GM19023 (cell line): ENCODE measurements around the gene PPP6R1.

Experiments used
- ATAC-seq: cut with Tn5 transposase; IDR thresholded peaks from one replicate; pipeline ENCODE4 v1.9.1; 2021; ENCODE audit warnings: mild to moderate bottlenecking, moderate library complexity; ENCODE audit not compliant: unreplicated experiment

The PPP6R1 gene

DNA sequence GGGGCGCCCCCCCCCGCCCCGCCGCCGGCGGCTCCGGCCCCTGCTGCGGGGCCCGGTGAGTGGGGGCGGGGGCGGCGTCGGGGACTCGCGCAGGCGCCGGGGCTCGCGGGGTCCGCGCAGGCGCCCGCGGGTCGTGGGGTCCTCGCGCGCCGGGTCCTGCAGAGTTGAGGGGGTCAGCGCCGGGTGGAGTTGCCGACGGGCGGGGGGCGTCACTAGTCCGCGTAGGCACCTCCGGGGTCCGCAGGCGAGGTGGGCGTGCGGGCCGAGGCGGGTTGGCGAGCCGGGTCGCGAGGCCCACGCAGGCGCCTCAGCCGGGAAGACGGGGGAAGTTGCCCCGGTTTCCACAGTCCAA is 365 bp downstream of the PPP6R1 start:
- peak; percentile 14 for ATAC-seq

DNA sequence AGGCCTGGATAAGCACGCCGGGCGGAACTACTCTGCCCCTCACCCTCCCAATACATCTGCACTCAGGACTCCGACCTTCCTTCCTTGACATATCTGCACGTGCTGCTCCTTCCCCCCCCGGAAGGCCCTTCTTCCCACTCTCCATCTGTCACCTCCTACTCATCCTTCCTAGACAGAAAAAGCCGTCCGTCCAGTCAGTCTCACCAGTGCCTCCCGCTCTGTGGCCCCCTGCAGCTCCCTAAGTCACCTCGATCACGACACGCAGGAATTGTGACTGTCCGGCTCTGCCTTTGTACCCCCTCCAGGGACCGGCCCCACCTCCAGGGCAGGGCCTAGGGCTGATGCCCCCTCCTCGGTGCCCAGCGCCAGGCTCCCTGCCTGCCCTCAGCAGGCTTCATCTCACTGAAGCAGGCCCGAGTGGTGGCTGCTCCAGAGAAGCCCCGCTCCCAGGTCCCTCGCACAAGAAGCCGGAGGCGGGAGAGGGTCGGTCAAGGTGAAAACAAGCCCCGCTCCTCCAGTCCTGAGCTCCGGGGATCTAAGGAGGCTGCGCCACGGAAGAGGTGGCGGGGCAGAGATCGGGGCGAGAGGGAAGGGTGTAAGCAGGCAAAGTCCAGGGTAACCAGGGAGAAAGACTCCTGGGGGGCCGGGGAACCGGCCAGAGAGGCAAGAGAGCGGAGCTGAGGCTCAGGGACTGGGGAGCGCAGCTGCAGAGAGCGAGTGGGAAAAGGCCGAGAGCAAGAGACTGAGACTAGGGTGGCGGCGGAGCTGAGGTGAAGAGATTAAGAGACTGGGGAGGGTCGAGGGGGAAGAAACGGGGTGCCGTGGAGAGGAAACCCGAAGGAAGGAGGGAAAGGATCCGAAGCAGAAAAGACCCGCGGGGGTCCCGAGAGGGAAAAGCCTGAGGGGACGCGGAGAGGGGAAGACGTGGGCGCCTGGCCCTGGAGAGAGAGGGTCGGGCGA is 1.1 kb downstream of the PPP6R1 start:
- ATAC-seq, result no peak

DNA sequence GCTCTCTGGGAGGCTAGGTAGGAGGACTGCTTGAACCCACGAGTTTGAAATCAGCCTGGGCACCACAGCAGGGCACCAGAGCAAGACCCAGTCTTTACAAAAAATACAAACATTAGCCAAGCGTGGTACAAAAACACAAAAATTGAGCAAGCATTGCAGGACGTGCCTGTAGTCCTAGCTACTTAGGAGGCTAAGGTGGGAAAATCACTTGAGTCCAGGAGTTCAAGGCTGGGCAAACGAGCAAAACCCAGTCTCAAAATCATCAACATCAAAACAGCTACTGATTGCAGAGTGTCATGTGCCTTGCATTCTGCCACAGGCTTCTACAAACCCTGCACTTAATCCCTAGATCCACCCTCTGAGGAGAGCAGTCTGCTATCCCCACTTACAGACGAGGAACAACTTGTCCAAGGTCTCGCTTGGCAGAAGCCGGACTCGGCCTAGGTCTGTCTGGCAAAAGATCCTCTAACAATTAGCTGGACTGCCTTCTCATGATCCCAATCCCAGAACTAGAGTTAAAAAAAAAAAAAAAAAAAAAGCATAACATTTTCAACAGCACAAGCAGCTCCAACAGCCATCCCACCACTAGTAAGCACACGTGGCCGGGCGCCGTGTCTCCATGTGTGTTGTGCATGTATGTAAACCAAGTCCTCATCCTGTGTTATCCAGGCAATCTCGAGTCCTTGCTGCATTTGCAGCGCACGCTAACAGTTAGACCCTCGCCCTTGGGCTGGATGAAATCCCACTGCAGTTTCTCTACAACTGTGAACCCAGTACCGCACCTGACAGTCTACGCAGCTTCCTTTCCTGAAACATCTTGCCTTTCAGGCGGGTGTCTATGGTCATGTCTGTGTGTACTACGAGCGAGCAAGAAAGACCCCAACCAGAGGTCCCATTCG is 2.0 kb downstream of the PPP6R1 start:
- ATAC-seq, result no peak

DNA sequence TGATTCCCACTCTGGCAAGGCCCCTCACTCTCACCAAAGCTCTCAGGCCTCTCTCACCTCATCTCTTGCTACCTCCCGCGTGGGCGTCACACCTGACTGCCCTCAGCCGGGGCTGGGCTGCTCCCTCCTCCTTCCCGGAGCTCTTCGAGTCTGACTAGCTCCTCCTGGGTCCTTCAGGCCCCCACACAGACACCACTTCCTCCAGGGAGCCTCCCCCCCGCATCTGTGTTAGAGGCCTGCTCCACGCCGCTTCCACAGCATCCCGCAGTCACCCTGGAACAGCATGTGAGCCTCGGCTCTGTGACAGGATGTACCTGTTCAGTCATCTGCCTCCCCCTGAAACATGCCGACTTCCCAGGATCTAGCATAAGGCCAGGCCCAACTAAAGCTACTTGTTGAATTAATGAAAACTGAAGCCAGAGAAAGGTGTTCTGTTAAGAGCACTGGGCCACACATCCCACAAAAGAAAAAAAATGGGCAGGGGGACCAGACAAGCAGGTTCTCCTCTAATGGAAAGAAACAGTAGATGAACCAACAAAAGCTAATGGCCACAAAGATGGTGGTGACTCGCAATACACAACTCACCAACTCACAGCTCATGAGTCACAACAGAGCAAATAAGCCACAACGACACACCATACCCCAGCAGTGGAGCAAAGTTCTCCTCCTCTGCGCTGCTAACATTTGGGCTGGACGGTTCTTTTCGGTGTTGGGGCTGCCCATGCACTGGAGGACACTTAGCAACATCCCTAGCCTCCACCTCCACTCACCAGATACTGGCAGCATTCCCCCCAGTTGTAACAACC is 3.0 kb downstream of the PPP6R1 start:
- no peak for ATAC-seq

DNA sequence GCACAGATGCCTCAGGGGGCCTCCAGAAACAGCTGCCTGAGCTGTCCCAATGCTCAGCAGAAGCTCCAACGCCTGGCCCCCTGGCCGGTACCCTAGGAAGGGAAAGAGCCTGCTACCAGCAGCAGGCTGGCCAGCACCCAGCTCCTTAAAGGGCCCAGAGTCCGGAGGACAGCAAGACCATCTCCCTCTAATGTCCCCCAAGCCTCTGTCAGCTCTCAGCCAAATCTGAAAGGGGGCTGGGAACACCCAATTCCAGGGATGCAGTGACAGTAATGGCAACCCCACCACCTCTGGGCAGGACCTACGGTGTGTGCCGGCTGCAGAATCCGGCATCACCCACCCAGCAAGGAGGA is 4.2 kb downstream of the PPP6R1 start:
- ATAC-seq, result no peak

DNA sequence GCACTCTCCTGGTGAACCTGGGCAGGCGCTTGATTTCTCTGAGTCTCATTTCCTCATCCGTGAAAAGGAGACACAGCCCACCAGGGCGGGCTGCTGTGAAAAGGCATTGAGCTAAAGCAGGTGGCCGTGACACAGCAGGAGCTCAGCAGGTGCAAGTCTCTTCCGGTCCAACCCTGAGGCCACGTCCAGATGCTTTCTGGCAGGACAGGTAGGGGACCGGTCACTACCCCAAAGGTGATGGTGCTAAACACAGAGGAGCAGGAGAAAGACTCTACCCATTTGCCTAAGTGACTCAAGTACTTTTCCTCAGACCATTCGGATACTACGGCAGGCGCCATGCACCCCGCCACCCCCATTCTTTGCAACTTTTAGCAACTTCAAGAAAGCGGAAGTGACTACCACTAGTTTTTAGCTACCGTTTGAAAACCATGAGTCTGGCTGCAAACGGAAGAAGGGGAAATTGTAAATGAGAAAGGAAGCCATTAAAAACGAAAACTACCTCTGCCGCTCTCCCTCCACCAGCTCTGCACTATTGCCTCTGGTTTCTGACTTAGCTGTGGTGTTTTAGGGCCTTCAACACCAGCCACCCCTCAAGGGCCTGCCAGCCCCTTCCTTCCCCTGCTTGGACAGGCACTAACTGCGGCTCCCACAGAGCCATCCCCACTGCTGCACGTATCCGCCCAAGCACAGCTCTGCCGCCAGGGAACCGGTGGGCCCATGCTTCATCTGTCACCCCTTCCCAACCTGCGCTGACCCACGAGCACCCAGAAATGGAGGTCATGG is 4.8 kb downstream of the PPP6R1 start:
- ATAC-seq, result no peak

DNA sequence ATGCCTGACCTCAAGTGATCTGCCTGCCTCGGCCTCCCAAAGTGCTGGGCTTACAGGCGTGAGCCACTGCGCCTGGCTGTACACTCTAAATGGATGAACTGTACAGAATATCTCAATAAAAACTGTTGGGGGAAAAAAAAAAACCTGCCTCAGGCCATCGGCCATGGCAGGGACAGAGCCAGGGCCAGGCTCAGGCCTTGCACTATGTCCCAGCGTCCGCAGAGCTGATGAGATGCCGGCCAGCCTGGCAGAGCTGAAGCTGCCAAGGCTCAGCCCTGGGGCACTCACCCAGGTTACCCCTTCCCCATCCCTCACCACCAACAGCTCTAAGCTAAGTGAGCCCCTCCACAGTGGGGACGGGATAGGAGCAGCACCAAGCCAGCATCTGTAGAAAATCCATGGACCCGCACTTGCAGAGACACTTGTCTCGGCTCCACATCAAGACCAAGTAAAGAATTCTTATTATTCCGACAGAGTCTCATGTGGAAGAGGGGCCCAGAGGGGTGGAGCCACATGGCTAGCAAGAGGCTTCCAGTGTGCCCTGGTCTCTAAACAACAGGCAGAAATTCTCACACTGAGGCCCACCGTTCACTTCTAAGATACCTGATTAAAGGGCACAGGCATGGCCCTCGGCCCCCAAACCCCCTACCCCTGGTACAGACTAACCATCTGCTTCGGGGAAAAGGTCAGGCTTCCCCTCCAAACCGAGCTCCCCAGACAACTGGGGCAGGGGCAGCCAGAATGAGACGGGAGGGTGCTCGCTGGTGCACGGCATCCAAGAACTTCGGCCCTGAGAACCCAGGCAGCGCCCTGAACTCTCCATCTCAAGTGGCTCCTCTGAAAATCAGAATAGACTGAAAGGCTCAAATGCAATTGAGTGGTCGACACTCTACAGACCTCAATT is 5.8 kb downstream of the PPP6R1 start:
- ATAC-seq, result no peak

DNA sequence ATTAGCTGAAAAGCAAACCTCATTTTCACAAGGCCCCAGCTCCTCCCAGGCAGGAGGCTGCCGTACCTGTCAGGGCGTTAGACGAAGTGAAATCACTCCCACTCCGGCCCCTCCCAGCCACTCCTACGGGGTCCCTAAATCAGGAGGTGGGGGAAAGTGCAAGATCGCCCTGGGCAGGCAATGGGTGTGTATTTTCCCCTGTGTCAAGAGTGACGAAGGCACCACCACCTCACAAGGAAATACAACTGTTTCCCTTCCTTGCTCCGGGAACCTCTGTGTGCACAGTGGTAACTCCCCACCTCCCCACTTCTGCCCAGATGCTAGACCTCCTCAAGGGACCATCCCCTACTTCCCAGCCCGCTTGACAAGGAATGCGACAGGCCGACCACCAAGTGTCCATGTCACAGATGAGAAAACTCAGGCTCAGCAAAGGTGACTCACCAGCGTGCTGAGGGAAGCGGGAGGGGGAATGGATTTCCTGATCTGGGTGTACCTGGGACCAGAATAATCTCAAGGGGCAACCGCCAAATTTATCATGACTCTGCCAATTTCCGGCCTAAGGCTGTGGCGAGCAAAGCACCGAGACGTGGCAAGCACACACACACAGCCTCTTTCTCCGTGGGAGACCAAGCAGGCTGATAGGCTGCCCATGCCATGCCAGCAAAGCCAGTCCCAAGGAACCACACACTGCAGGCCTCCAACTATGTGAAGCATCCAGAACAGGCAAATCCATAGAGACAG is 7.3 kb downstream of the PPP6R1 start:
- no peak for ATAC-seq

DNA sequence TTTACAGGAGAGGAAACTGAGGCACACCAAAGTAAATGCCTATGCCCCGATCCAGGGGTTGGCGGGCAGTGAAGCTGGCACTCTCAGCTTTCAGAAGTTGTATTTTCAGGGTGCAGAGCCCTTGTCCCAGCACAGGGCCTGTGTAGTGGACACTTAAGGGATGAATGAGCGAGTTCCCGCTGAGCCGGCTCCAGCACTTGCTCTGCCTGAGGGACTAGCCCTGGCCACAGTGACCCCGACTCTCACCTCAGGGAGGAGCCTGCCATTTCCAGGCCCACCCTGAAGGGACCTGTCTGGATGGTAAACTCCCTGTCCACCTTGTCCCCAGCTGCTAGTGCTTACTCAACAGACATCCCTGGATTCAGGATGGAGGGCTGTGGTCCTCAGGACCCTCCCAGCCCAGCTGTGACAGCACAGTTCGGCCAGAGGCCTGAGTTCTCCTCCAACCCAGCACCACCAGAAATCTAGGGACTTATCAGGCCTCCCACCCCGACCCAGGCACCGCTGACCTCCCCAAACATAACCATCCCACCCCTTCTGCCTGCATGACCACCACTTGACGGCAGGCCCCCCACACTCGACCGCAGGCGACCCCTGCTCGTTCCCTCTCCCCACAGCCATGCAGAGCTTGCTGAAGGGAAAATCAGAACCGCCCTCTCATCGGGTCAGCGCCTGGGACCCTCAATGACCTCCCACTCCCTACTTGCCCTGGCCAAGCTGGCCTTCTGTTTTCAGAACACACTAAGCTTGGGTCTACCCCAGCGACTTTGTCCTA is 8.4 kb downstream of the PPP6R1 start:
- ATAC-seq, result no peak

DNA sequence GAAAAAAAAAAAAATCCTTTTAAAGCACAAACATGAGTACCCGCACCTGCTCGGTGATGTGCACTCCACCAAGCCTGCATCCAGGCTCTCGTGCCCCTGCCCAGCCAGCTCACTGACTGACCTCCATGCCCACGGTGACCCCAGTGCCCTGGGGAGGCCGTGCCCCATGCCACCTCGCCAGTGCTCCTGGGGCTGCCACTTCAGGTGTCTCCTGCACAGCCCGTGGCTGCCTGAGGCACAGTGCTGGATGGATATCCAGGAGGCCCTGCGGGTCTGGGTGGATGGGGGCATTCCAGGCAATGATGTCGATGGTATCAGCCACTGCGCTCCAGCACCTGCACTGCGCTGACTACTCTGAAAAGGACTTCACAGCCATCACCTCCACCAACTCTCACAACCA is 9.0 kb downstream of the PPP6R1 start:
- no peak for ATAC-seq

DNA sequence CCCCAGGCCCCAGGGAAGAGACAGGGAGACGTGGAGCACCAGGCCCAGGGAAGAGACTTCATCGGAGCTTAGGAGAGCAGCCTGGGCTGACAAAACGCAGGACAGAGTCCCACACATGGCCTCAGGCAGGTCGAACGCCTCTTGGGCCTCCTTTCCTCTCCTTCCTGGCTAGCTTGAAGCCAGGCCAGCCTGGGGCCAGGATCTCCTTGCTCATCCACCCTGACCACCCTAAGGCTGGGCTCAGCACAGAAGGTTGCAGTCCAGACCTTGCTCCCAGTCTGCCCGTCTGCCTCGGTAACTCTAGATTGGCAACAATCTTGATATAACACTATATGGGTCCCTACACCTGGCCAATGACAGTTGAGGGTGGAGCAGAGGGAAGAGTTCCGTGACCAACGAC is 10.1 kb downstream of the PPP6R1 start:
- no peak for ATAC-seq

DNA sequence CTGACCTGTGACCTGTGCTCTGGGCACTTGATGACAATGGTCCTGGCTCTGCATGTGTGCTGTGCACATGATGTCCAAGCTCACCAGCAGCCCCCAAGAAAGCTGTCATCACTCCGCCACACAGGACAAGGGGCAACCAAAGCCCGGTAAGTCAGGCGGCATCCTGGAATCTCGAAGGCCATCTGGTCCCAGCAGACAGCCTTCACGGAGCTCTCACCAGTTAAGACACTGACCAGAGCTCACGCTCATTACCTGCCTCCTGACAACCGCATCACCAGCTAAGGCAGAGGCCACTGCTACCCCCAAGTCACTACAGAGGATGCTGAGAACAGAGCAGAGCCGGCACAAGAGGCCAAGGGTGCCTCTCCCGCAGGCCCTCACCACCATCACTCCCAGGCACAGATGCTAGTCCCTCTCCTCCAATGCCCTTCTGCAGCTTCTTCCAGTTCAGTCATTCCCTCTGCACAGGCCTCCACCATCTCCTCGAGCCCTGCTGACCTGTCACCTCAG is 10.6 kb downstream of the PPP6R1 start:
- no peak for ATAC-seq

DNA sequence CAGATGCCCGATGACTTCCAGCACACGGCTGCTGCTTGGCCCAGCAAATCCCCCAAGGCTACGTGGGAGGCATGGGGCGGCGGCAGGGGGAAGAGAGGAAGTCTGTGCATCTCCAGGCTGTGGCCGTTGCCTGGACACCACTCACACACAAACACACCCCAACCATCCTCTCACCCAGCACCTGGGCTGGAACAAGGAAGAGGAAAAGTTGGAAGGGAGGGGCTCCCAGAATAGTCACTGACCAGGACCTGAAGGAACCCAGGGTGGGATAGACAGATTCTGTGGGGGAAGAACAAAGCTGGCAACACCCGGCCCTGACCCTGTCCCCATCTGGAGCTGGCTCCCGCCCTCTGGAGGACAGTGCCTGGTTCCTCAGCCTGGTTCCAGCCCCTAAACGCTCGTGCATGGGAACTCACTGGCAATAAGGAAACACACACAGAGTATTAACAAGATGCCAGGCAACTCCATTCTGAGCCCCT is 11.2 kb downstream of the PPP6R1 start:
- no peak for ATAC-seq

DNA sequence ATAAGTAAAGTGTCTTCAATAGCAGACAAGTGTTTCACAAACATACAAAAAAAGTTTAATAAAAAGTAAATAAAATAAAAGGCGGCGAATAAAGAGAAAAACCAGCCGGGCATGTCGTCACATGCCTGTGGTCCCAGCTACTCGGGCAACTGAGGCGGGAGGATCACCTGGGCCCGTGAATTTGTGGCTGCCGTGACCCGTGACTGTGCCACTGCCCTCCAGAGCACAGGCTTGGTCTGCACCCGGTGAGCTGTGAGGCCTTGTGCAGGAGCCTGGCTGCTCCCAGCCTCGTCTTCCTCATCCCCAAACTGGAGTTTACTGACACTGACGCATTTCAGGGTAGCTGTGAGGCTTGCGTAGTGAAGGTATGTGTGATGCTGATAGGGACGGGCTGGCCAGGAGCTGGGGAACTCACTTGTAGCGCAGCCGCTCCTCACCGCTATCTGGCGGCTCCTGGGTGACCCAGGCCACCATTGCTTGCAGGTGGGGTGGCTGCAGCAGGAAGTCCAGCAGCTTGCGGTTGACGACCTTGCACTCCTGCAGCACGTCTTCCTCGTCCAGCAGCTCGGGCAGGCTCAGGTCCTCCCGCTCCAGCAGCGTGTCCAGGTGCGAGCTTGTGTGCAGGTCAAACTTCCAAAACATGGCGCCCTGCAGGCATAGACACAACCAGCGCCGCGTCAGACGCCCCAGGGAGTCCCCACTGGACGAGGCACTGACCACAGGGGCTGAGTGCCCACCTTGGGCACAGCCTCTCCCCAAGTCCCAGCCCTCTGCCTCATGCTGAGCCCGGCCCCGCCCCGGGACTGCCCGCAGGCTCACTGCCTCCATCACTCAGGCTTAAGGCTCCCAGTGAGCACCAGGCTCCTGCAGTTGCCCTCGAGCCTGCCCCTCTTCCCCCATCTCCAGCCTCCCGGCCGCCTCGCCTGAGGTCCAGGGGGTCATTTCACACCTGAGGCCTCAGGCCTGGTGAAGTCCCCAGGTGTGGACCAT is 12.1 kb downstream of the PPP6R1 start:
- ATAC-seq, result no peak

DNA sequence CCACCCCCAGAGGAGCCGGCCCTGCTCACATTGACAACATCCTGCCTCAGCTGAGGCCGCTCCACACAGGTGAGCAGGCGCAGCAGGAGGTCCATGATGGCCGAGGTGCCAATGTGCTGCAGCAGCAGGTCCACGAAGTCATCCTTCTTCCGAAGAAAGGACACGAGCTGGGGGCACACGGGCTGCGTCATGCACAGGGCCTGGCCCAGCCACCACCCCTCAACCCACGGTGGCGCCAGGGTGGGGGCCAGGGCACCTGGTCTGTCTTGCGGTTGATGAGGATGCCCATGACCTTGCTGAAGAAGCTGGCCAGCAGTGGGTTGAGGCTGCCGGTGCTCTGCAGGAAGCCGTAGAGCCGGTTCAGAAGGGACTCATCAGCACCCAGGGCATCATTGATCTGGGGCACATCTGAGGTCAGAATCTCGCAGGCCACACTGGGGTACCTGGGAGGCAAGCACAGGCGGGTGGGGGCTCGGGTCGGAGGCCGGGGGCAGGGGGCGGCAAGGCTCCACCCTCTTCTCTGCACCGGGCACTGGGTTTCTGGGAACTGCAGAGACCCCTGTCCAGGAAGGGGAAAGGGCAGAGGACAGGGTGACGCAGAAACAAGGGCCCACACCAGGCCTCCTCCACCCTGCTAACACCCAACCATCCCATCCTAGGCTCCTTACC is 13.4 kb downstream of the PPP6R1 start:
- no peak for ATAC-seq
